GM19452 (cell line): ENCODE results near the gene CPD.
"Not testable (repeated sequence)": the region's sequence is repeated elsewhere in the genome, so short reads cannot be mapped to it uniquely, and the experiment has no call there.

Experiments used
- ATAC-seq: cut with Tn5 transposase; IDR thresholded peaks from one replicate; pipeline ENCODE4 v1.9.1; 2021; ENCODE audit not compliant: unreplicated experiment

Gene CPD

GRCh38 chr17:30378825-30379302, at the start of gene CPD:
TSS of gene CPD (plus strand) at chr17:30378927. CDS start at chr17:30378981, 54 bp downstream.
- peak; percentile 76 for ATAC-seq

- peak; percentile 60 for ATAC-seq
Measured at GRCh38 chr17:30332057-30332542, 46.6 kb upstream of the CPD start.

- ATAC-seq = no peak
Measured at GRCh38 chr17:30333503-30334360, 45.0 kb upstream of the CPD start, which contains the start of gene TMIGD1. TSS of gene TMIGD1 (minus strand) at chr17:30334057. CDS start at chr17:30332133, 1,924 bp downstream.

GRCh38 chr17:30334421-30334820, 44.3 kb upstream of the CPD start:
- no peak for ATAC-seq

GRCh38 chr17:30336369-30337171, 42.2 kb upstream of the CPD start:
- ATAC-seq = no peak

DNA sequence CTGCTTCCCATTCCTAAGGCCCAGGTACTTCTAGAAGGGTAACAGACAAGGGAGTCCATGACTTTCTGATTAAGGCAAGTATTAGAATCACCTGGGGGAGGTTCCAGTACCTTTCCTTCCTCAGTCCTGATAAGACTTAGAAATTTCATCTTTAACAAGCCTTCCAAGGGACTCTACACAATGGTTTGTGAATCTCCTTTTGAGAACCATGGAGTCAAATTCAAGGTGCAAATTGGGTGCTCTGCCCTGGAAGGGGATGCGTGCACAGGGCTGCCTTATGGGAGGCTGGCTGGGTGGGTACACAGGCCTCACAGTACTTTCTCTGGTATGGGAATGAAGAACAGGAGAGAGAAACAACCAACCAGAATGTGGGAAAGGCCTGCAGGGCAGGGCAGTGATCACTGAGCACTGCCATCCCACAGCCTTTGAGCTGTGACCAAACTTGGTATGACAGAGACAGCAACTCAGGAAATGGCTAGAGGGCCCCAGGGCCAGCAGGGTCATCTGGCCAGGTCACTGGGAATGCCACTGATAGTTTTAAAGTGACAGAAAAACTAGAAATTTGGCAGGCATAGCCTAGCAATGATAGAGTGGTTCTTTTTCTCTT, 41.2 kb upstream of the CPD start:
- ATAC-seq = no peak

- no peak for ATAC-seq
Measured at GRCh38 chr17:30339086-30339485, 39.6 kb upstream of the CPD start.

- ATAC-seq = no peak
Measured at GRCh38 chr17:30340801-30341356, 37.8 kb upstream of the CPD start.

GRCh38 chr17:30341703-30342249, 37.0 kb upstream of the CPD start:
- ATAC-seq = no peak

- ATAC-seq = not testable (repeated sequence)
Measured at GRCh38 chr17:30343244-30343643, 35.5 kb upstream of the CPD start.

- ATAC-seq = no peak
Measured at GRCh38 chr17:30343796-30344195, 34.9 kb upstream of the CPD start.

DNA sequence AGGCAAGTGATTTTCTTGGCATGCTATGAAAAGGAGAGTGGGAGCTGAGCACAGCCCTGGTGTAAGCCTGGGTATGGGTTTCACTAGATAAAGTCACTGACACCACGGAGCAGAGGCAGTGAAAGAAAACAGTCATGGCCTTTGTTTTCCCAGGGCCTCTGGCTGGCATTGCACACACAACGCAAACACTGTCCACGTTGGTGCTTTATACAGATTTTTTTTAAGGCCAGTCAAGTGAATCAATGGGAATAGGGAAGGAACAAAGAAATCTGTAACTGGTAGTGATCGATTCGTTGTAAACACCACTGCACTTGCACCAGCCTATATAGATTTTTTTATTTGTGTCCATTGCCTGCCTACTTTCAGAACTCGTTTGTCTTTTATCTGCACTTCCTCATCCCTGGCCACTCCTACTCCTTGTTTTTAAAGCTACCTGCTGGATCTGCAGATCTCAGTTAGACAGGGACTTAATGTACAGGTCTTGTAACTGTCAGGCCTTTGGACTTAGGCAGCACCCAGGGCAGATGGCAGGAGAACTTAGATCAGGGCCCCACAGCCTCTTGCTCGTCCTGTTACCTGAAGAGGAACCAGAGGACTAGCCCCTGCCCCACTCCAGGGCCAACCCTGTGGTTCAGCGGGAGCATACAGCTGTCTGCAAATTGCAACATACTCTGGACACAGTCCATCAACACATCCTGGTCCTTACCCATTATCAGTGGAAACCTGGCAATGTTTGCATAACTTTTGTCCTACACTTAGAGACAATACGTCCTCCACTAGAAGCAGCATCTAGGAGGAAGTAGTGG, 34.2 kb upstream of the CPD start:
- ATAC-seq = no peak

- no peak for ATAC-seq
Measured at GRCh38 chr17:30345089-30345433, 33.7 kb upstream of the CPD start.

GRCh38 chr17:30345527-30346075, 33.1 kb upstream of the CPD start:
- ATAC-seq = no peak

- no peak for ATAC-seq
Measured at GRCh38 chr17:30346221-30346795, 32.4 kb upstream of the CPD start.

DNA sequence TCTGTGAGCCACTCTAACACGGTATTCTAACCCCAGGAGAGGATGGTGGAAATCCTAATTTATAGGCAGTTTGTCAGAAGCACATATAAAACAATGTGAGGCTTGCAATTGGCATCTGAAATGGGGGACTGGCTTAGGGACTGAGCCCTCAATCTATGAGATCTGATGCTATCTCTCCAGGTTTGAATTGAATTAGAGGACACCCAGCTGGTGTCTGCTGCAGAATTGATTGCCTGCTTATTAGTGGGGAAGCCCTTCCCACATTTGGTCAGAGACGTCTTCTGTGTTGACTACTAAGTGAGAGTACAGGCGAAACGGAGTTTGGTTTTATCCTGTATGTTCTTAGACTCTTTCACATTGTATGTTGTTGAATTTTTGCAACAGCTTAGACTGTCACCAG, 31.2 kb upstream of the CPD start:
- no peak for ATAC-seq

DNA sequence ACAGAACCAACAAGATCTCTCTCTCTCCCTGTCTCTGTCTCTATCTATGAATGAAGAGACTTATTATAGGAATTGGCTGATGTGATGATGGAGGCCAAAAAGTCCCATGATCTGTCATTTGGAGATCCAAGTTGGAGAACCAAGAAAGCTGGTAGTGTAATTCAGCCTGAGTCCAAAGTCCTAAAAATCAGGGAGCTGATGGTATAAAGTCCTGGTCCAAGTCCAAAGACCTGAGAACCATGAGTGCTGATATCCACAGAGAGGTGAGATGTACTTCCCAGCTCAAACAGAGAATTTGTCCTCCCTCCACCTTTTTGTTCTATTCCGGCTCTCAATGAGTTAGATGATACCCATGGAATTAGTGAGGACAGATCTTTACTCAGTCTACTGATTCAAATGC, 29.5 kb upstream of the CPD start:
- no peak for ATAC-seq

- not testable (repeated sequence) for ATAC-seq
Measured at GRCh38 chr17:30351263-30351662, 27.5 kb upstream of the CPD start.

- ATAC-seq = no peak
Measured at GRCh38 chr17:30351735-30352134, 27.0 kb upstream of the CPD start.
